ENCODE data around the gene KATNAL1. TPM values are rescaled to one million over a fixed set of nuclear protein-coding genes. Genes with fewer than 3 reads are reported as not detected.
"Not testable (repeated sequence)": the region's sequence is repeated elsewhere in the genome, so short reads cannot be mapped to it uniquely, and the experiment has no call there.

The KATNAL1 gene
- total RNA-seq, 1 experiment from 2014 or later, result 14.3 TPM

- no peak for DNase-seq (ENCODE audit: low read depth)
Observed at GRCh38 chr13:30292325-30292724, 15.0 kb downstream of the KATNAL1 start.

- no peak for DNase-seq (ENCODE audit: low read depth)
Observed at GRCh38 chr13:30290812-30291436, 16.4 kb downstream of the KATNAL1 start.

GRCh38 chr13:30289533-30289932, 17.8 kb downstream of the KATNAL1 start:
- no peak for DNase-seq (ENCODE audit: low read depth)

- DNase-seq (ENCODE audit: low read depth), result not testable (repeated sequence)
Observed at GRCh38 chr13:30286059-30286458, 21.3 kb downstream of the KATNAL1 start.

- DNase-seq (ENCODE audit: low read depth), result no peak
Observed at GRCh38 chr13:30276178-30276577, 31.2 kb downstream of the KATNAL1 start.

- DNase-seq (ENCODE audit: low read depth), result no peak
Observed at GRCh38 chr13:30274083-30274482, 33.3 kb downstream of the KATNAL1 start.

GRCh38 chr13:30270035-30270434, 37.3 kb downstream of the KATNAL1 start:
- not testable (repeated sequence) for DNase-seq (ENCODE audit: low read depth)

GRCh38 chr13:30268673-30269072, 38.7 kb downstream of the KATNAL1 start:
- DNase-seq (ENCODE audit: low read depth), result no peak

- no peak for DNase-seq (ENCODE audit: low read depth)
Observed at GRCh38 chr13:30266756-30267155, 40.6 kb downstream of the KATNAL1 start.

- not testable (repeated sequence) for DNase-seq (ENCODE audit: low read depth)
Observed at GRCh38 chr13:30259149-30259733, 48.1 kb downstream of the KATNAL1 start.

- no peak for DNase-seq (ENCODE audit: low read depth)
Observed at GRCh38 chr13:30257468-30258099, 49.8 kb downstream of the KATNAL1 start.

- DNase-seq (ENCODE audit: low read depth), result no peak
Observed at GRCh38 chr13:30256713-30257467, 50.5 kb downstream of the KATNAL1 start.

GRCh38 chr13:30255696-30256095, 51.7 kb downstream of the KATNAL1 start:
- no peak for DNase-seq (ENCODE audit: low read depth)

GRCh38 chr13:30253830-30254229, 53.5 kb downstream of the KATNAL1 start:
- no peak for DNase-seq (ENCODE audit: low read depth)

- DNase-seq (ENCODE audit: low read depth), result no peak
Observed at GRCh38 chr13:30247406-30247805, 59.9 kb downstream of the KATNAL1 start.

- DNase-seq (ENCODE audit: low read depth), result no peak
Observed at GRCh38 chr13:30241532-30241931, 65.8 kb downstream of the KATNAL1 start.

GRCh38 chr13:30240608-30241007, 66.7 kb downstream of the KATNAL1 start:
- DNase-seq (ENCODE audit: low read depth), result no peak

- DNase-seq (ENCODE audit: low read depth), result peak; percentile 5
Observed at GRCh38 chr13:30235216-30235615, 72.1 kb downstream of the KATNAL1 start.

GRCh38 chr13:30234619-30235162, 72.7 kb downstream of the KATNAL1 start:
- peak; percentile 30 for DNase-seq (ENCODE audit: low read depth)

- DNase-seq (ENCODE audit: low read depth), result peak; percentile 4
Observed at GRCh38 chr13:30224732-30225131, 82.6 kb downstream of the KATNAL1 start.

- DNase-seq (ENCODE audit: low read depth), result no peak
Observed at GRCh38 chr13:30222254-30222653, 85.1 kb downstream of the KATNAL1 start.

- peak; percentile 41 for DNase-seq (ENCODE audit: low read depth)
Observed at GRCh38 chr13:30216111-30216510, 91.2 kb downstream of the KATNAL1 start.

Measured in Daoy (cell line).